Stimulated activated CD4-positive, alpha-beta T cell treated with anti-CD3 and anti-CD28 coated beads, Interleukin-1b, Interleukin-23, amount 100 ng/mL, for 4 hours (primary cell): Measurements from ENCODE around the gene IL32.

Experiments used
- DNase-seq, 2 donors: peaks; one replicate each; pipeline ENCODE4 v3.0.0-alpha.2; 2020; ENCODE audit warnings: low read depth in 2 of 2

Gene IL32

GRCh38 chr16:3115561-3115960, 50.1 kb downstream of the IL32 start:
- DNase-seq: no peak

- no peak for DNase-seq
These were observed 52.9 kb downstream of the IL32 start for GRCh38 chr16:3118204-3118790.

GRCh38 chr16:3118846-3119245, 53.4 kb downstream of the IL32 start:
- no peak for DNase-seq
